Measurements from ENCODE around the gene PGLYRP3.
"Not testable (repeated sequence)": the region's sequence is repeated elsewhere in the genome, so short reads cannot be mapped to it uniquely, and the experiment has no call there.

PGLYRP3 gene

DNA sequence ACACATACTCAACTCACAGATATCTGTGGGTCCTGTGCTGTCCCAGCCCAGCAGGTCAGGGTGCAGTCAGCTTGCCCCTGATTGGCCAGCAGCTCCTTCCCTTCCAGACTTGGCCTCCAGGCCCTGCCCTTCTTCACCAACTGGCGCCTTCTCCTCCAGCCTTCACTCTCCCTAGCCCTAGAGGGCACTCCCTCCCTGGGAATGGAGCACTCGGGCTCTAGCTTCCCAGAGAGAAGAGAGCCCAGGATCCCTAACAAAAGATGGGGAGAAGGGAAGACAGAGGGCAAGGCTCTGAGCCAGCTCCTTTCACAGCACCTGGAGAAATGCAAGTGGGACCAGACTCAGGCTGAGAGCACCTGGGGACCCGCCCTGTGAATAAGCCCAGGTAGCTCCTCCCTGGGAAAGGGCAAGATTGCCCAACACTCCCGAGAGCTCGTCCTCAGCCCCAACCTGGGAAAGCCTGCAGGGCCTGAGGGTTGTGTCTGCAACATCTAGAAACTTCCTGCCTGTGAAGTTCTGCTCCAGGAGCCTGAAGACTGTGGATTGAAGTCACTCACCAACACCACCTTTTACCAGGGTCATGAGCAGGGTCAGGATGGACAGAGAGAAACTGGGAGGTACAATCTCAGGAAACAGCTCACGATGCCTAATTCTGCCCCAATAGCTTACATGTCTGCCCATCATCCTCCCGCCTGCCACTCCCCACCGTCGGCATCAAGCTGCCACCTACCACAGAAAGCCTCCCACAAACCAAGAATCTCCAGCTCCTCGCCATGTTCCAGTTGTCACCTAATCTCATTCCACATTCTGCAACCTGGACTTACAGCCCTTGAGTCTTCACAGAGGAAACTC lies 36.0 kb upstream of the PGLYRP3 start, which contains the start of gene PGLYRP4:
TSS of gene PGLYRP4 (minus strand) at position 331 of the 852 bp plus-strand sequence. CDS start 909 bp downstream, outside the sequence.
- DNase-seq = no peak

DNA sequence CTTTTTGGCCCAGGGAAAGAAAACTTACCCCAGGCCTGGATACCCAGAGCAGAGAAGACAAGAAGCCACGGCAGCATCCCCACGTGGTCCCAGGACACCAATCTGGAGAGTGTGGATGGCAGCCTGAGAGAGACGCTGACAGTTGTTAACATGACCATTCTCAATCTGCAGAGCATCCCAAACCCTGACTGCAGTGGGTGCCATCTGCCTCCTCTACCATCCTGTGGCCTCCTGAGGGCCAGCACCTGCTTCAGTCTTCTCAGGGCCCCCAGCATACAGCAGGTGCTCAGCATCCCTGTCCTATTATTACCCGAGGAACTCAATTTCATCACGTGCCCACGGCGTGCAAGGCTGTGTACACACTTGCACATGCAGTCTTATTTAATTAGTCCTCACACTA lies 35.1 kb upstream of the PGLYRP3 start:
- DNase-seq = no peak

GRCh38 chr1:153347049-153347448 lies 34.3 kb upstream of the PGLYRP3 start:
- not testable (repeated sequence) for DNase-seq

DNA sequence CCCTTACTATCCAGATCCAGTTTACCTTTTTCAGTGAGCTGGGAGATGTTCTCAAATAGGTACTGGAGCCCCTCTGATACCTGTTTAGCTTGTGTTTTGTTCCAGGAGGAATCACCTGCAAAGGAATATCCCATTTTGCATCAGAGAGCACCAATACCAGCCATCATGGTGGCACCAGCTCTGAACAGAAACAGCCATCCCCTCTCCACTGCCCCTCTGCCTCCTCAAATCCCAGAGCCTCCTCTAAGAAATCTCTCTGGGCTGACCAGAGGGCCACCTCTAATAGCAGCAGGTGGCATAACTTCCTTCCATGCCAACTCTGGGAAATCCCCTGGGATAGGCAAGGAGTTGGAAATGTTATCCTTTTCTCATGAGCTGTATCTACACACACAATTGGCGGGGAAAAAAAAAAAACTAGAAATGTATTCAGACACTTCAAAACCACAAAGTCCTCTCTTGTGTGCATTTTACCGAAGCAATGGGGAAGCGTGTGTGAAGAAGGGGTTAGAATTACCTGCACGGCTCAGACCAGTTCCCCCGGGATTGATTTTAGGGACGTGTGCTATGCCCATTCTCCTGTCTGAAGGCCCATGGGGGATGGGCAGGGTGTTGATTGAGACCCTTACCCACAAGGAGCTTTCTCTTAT lies 33.4 kb upstream of the PGLYRP3 start:
- peak; percentile 63 for DNase-seq

DNA sequence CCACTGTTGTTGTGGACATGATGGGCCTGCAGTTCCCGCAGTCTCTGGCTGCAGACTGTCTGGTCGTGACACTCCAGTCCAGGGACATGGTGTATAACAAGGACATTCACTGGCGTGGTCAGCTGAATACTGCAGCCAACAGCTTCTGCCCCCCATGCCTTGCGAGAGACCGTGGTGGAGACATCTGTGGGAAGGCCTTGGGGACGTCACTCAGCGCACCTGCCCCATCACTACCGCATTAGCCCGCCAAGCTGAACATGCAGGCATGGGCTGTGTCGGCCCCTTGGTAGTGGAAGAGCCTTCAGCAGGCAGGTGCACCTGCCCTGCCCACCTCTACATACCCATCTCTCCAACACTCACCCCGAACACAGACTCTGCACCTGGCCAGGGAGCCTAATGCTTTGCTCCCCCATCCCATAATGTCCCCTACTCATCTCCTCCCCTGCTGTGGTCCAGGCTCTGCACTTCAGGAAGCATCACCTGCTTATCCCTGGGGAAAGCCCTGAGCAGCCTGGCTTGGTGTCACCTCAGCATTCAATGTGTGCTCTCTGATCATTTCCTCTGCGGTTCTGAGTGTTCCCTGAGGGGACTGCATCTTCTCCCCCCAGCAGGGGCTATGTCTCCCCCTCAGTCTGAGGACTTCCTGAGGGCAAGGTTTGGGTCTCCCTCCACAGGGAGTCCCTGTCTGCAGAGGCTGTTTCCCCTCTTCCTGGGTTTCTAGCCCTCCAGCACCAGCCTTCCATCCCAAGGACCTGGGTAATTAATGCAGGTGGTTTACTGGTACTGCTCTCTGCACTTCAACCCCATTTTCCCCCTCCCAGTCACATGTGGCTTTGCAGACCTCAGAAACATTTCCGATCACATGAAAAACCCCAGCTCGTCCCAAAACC lies 32.7 kb upstream of the PGLYRP3 start:
- no peak for DNase-seq

DNA sequence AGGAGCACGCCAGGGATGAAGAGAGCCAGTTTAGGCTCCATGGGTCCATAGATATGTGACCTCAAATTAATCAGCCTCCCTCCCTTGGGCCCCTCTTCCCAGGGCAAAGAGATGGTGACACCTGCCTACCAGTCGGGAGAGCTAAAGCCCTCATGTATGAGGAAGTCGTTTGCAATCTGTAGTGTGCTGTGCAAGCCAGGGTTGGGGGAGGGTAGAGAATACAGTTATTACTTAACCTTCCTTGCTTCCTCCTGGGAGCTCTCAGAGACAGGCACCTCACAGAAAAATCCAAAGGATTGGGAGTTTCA lies 31.9 kb upstream of the PGLYRP3 start:
- DNase-seq = no peak

GRCh38 chr1:153343811-153344717 lies 31.3 kb upstream of the PGLYRP3 start:
- no peak for DNase-seq

DNA sequence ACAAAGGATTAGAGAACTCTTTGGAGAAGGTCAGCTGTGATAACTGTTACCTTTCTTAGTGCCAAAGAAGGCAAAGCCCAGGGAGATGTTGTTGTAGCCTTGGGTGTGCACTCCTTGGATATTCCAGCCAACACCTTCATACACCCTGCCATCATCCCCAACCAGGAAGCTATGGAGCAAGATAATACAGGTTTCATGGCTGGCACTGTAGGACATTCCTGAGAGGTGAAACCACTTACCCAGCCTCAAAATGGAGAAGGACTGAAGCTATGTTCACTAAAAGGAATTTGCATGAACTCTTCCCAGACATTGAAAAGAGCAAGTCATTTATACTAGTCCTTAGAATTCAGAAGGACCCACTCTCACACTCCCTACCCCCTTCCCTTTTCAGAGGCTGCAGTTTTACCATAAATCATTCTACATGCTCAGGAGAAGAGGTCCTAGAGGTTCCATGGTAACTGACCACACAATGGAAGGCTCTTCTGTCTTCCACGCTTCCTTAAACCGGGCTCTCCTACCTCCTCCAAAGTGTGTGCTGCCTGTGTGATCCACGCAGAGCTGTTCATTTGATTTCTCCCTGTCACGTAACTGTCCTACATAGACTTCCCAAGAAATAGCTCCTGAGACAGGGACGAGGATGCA lies 30.4 kb upstream of the PGLYRP3 start:
- DNase-seq = no peak

DNA sequence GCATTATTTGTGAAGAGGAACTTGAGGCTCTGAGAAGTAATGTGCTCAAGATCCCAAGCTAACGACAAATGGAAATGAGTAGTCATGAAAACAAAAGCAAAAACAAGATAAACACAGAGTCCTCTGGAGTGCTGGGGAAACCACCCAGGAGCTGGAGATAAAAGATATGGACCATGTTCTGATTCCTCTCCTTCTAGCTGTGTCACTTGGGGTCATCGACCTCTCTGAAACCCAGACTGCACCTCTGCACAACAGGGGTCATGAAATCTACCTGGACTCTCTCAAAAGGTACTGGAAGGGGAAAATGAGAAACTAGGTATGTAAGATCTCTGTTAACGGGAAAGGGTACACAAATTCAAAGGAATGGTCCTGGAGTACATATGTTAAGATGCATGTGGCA lies 29.4 kb upstream of the PGLYRP3 start:
- DNase-seq = no peak

DNA sequence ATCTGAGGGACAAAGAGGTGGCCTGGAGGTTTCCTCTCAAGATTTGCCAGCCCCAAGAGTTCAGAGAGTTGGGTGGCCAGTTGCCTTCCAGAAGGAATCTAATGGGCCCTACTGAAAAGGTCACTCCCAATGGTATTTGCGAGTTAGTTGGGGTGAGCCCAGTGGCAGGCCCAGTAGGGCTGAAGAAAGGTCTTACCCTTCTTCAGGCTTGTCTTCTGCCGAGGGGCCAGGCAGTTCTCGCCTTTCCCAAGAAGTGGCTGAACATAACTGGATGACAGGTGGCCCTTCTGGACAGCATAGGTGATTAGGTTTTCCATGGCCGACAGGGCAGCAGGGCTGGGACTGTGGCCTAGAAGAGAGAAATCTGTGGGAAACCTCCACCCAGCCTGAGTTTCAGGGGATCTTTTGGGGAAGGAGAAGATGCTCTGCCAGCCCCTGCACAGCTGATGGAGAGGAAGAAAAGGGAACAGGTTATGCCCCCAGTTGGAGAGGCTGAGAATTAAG lies 28.7 kb upstream of the PGLYRP3 start:
- DNase-seq = no peak

GRCh38 chr1:153340356-153340755 lies 27.6 kb upstream of the PGLYRP3 start:
- no peak for DNase-seq

GRCh38 chr1:153339802-153340201 lies 27.1 kb upstream of the PGLYRP3 start:
- no peak for DNase-seq

GRCh38 chr1:153337980-153338853 lies 25.5 kb upstream of the PGLYRP3 start:
- DNase-seq = no peak

GRCh38 chr1:153336650-153337049 lies 23.9 kb upstream of the PGLYRP3 start:
- DNase-seq = no peak

DNA sequence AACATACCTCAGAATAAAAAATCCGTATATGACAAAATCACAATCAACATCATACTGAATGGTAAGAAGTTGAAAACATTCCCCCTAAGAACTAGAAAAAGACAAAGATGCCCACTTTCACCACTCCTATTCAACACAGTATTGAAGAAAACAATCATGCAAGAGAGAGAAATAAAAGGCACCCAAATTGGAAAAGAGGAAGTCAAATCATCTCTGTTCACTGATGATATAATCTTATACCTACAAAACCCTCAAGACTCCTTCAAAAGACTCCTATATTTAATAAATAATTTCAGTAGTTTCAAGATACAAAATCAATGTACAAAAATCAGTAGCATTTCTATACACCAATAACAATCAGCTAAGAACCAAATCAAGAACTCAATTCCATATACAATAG lies 21.1 kb upstream of the PGLYRP3 start:
- no peak for DNase-seq

GRCh38 chr1:153324912-153325311 lies 12.2 kb upstream of the PGLYRP3 start:
- DNase-seq = no peak

- DNase-seq = no peak
These were observed 9.8 kb upstream of the PGLYRP3 start for GRCh38 chr1:153322568-153322967.

DNA sequence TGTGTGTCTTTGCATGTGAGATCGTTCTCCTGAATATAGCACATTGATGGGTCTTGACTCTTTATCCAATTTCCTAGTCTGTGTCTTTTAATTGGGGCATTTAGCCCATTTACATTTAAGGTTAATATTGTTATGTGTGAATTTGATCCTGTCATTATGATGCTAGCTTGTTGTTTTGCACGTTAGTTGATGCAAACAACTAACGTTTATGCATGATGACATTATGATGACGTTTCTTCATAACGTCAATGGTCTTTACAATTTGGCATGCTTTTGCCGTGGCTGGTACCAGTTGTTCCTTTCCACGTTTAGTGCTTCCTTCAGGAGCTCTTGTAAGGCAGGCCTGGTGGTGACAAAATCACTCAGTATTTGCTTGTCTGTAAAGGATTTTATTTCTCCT lies 5.4 kb upstream of the PGLYRP3 start:
- not testable (repeated sequence) for DNase-seq

GRCh38 chr1:153316013-153316412 lies 3.3 kb upstream of the PGLYRP3 start:
- DNase-seq = not testable (repeated sequence)

GRCh38 chr1:153314388-153314787 lies 1.6 kb upstream of the PGLYRP3 start:
- DNase-seq = not testable (repeated sequence)

GRCh38 chr1:153313288-153313687 lies 536 bp upstream of the PGLYRP3 start:
- DNase-seq = no peak
